ENCODE measurements around the gene COPS7A.

Gene COPS7A

DNA sequence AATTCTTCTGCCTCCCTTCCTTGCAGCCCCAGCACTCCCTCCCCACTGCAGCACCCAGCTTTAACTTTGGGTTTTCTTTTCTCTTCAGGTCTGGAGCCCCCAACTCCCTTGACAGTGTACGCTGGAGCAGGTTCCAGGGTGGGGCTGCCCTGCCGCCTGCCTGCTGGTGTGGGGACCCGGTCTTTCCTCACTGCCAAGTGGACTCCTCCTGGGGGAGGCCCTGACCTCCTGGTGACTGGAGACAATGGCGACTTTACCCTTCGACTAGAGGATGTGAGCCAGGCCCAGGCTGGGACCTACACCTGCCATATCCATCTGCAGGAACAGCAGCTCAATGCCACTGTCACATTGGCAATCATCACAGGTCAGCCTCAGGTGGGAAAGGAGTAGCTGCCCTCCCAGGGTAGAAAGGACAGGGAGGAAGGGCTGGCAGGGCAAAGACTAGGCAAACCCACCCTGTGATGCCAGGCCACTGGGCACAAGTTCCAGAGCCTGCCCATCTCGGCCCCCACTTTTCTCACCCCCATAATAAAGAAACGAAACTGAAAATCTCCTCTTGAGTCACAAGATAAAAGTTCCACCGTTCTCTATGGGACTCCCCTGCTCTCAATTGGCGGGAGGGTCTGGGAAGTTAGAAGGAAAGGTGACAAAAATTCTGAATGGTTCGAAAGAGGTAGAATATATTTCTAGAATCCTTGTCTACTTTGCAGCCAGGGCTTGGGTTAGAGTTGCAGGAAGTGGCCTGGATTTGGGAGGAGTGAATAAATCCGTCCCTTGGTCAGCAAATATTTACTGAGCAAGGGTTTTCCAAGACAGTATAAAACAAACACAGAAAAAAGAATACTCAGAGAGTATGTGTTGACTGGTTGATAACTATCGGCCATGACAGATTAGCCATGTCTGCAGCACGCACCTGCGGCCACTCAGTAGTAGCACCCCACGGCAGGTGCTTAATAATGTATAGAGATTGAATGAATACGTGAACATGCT lies 51.6 kb downstream of the COPS7A start:
- no peak overlapping the region for H3K4ac ChIP-seq (ENCODE audit: low read depth in 1 of 2, low read length in 2 of 2)
- H3K27me3 ChIP-seq (ENCODE audit: control insufficient read depth in 1 of 2, insufficient read depth in 1 of 2, low read length in 2 of 2): peaks cover 29 to 33% of the 10 kb centered on the region in 2 experiments
- H2BK12ac ChIP-seq (ENCODE audit: low read length in 2 of 2): no peak overlapping the region
- no peak overlapping the region for H2BK5ac ChIP-seq (ENCODE audit: low read depth, low read length, poor library complexity, severe bottlenecking)
- peaks cover 24% of the 10 kb centered on the region for H3K4me1 ChIP-seq (ENCODE audit: control insufficient read depth, insufficient read depth, low read depth, low read length)
- H3K18ac ChIP-seq (ENCODE audit: low read depth in 1 of 2, low read length in 2 of 2): no peak overlapping the region
- H3K23ac ChIP-seq (ENCODE audit: low read length in 2 of 2): no peak overlapping the region
- H3K36me3 ChIP-seq (ENCODE audit: control insufficient read depth in 1 of 2, insufficient read depth in 2 of 2, low read depth in 1 of 2, low read length in 2 of 2): peaks cover 12 to 34% of the 10 kb centered on the region in 2 experiments
- no peak overlapping the region for H4K8ac ChIP-seq (ENCODE audit: low read length)
- no peak overlapping the region for H4K91ac ChIP-seq (ENCODE audit: low read length)
- WGBS: 90% methylated on average over 15 of the region's 16 CpGs
- H2AK5ac ChIP-seq (ENCODE audit: low read length, severe bottlenecking): no peak overlapping the region
- no peak overlapping the region for H3K14ac ChIP-seq (ENCODE audit: low read length in 2 of 2)
- H2BK120ac ChIP-seq (ENCODE audit: low read depth, low read length): no peak overlapping the region
- no peaks in the 10 kb centered on the region for H3K79me1 ChIP-seq (replicated peaks; ENCODE audit: low read length, poor library complexity, severe bottlenecking)
- no peak overlapping the region for H3K4me3 ChIP-seq (ENCODE audit: insufficient read depth in 1 of 2, low read depth in 1 of 2, low read length in 2 of 2)
- H3K4me2 ChIP-seq (ENCODE audit: low read length, poor library complexity, severe bottlenecking): no peak overlapping the region
- H2BK15ac ChIP-seq (ENCODE audit: low read depth, poor library complexity, severe bottlenecking): no peak overlapping the region
- H2AFZ ChIP-seq (ENCODE audit: low read depth, low read length): no peak overlapping the region
- no peak overlapping the region for H3K27ac ChIP-seq (ENCODE audit: low read length, poor library complexity, severe bottlenecking)
- DNase-seq: no peak
- H3K9me3 ChIP-seq (ENCODE audit: control insufficient read depth, low read length): no peaks in the 10 kb centered on the region
- H3K9ac ChIP-seq (ENCODE audit: low read length): no peak overlapping the region

DNA sequence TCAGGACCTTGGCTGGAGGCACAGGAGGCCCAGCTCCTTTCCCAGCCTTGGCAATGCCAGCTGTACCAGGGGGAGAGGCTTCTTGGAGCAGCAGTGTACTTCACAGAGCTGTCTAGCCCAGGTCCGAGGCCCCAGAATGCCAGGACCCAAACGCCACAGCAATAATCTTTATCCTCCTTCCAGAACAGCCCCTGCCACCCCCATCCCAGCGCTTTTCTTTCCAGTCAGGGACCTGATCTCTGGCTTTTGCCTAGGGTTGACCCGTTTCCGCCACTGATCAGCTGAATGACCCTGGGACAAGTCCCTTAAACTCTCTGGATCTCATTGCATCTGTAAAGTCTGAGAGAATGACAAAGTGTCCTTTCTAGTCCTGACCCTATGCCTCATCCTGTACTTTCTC lies 53.5 kb downstream of the COPS7A start:
- no peaks in the 10 kb centered on the region for H3K9me3 ChIP-seq (ENCODE audit: control insufficient read depth, low read length)
- no peak overlapping the region for H3K23ac ChIP-seq (ENCODE audit: low read length in 2 of 2)
- peaks cover 20% of the 10 kb centered on the region for H3K4me1 ChIP-seq (ENCODE audit: control insufficient read depth, insufficient read depth, low read depth, low read length)
- DNase-seq: no peak
- peaks cover 0 to 16% of the 10 kb centered on the region in 2 experiments for H3K36me3 ChIP-seq (ENCODE audit: control insufficient read depth in 1 of 2, insufficient read depth in 2 of 2, low read depth in 1 of 2, low read length in 2 of 2)
- no peak overlapping the region for H3K4me3 ChIP-seq (ENCODE audit: insufficient read depth in 1 of 2, low read depth in 1 of 2, low read length in 2 of 2)
- H3K18ac ChIP-seq (ENCODE audit: low read depth in 1 of 2, low read length in 2 of 2): no peak overlapping the region
- no peak overlapping the region for H2BK5ac ChIP-seq (ENCODE audit: low read depth, low read length, poor library complexity, severe bottlenecking)
- no peak overlapping the region for H4K91ac ChIP-seq (ENCODE audit: low read length)
- no peak overlapping the region for H3K14ac ChIP-seq (ENCODE audit: low read length in 2 of 2)
- no peak overlapping the region for H2BK12ac ChIP-seq (ENCODE audit: low read length in 2 of 2)
- H3K4ac ChIP-seq (ENCODE audit: low read depth in 1 of 2, low read length in 2 of 2): peak overlapping the region in 1 of 2 experiments; percentile 7
- WGBS: 99% methylated on average over 5 of the region's 5 CpGs
- H2AFZ ChIP-seq (ENCODE audit: low read depth, low read length): no peak overlapping the region
- no peak overlapping the region for H4K8ac ChIP-seq (ENCODE audit: low read length)
- H2BK15ac ChIP-seq (ENCODE audit: low read depth, poor library complexity, severe bottlenecking): peak overlapping the region; percentile 13
- H3K27me3 ChIP-seq (ENCODE audit: control insufficient read depth in 1 of 2, insufficient read depth in 1 of 2, low read length in 2 of 2): peaks cover 29 to 33% of the 10 kb centered on the region in 2 experiments
- no peak overlapping the region for H2AK5ac ChIP-seq (ENCODE audit: low read length, severe bottlenecking)
- no peak overlapping the region for H3K4me2 ChIP-seq (ENCODE audit: low read length, poor library complexity, severe bottlenecking)
- H3K27ac ChIP-seq (ENCODE audit: low read length, poor library complexity, severe bottlenecking): no peak overlapping the region
- H3K79me1 ChIP-seq (replicated peaks; ENCODE audit: low read length, poor library complexity, severe bottlenecking): no peaks in the 10 kb centered on the region
- no peak overlapping the region for H2BK120ac ChIP-seq (ENCODE audit: low read depth, low read length)
- peak overlapping the region; percentile 78 for H3K9ac ChIP-seq (ENCODE audit: low read length)

DNA sequence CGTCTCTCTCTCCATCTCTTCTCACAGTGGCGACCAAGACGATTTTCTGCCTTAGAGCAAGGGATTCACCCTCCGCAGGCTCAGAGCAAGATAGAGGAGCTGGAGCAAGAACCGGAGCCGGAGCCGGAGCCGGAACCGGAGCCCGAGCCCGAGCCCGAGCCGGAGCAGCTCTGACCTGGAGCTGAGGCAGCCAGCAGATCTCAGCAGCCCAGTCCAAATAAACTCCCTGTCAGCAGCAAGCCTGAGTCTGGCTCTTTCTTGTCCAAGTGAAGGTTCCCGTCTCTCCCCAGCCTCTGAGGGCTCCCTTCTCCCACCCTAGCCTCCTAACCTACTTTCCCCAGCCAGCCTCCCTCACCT lies 54.3 kb downstream of the COPS7A start:
- no peak overlapping the region for H2AK5ac ChIP-seq (ENCODE audit: low read length, severe bottlenecking)
- H3K4me3 ChIP-seq (ENCODE audit: insufficient read depth in 1 of 2, low read depth in 1 of 2, low read length in 2 of 2): peak overlapping the region in 1 of 2 experiments; percentile 78
- H2BK15ac ChIP-seq (ENCODE audit: low read depth, poor library complexity, severe bottlenecking): no peak overlapping the region
- H3K79me1 ChIP-seq (replicated peaks; ENCODE audit: low read length, poor library complexity, severe bottlenecking): no peaks in the 10 kb centered on the region
- 24% methylated on average over 14 of the region's 14 CpGs for WGBS
- H3K27ac ChIP-seq (ENCODE audit: low read length, poor library complexity, severe bottlenecking): peak overlapping the region; percentile 17
- H3K9me3 ChIP-seq (ENCODE audit: control insufficient read depth, low read length): no peaks in the 10 kb centered on the region
- peak overlapping the region; percentile 93 for H3K4me2 ChIP-seq (ENCODE audit: low read length, poor library complexity, severe bottlenecking)
- no peak overlapping the region for H3K23ac ChIP-seq (ENCODE audit: low read length in 2 of 2)
- H3K14ac ChIP-seq (ENCODE audit: low read length in 2 of 2): no peak overlapping the region
- H2BK12ac ChIP-seq (ENCODE audit: low read length in 2 of 2): peak overlapping the region in 1 of 2 experiments; percentile 70
- H3K27me3 ChIP-seq (ENCODE audit: control insufficient read depth in 1 of 2, insufficient read depth in 1 of 2, low read length in 2 of 2): peaks cover 22 to 29% of the 10 kb centered on the region in 2 experiments
- peak; percentile 61 for DNase-seq
- no peak overlapping the region for H2BK5ac ChIP-seq (ENCODE audit: low read depth, low read length, poor library complexity, severe bottlenecking)
- H3K4me1 ChIP-seq (ENCODE audit: control insufficient read depth, insufficient read depth, low read depth, low read length): peaks cover 19% of the 10 kb centered on the region
- H3K18ac ChIP-seq (ENCODE audit: low read depth in 1 of 2, low read length in 2 of 2): peak overlapping the region; percentile 11 to 59
- H2BK120ac ChIP-seq (ENCODE audit: low read depth, low read length): no peak overlapping the region
- peak overlapping the region; percentile 78 for H3K9ac ChIP-seq (ENCODE audit: low read length)
- H2AFZ ChIP-seq (ENCODE audit: low read depth, low read length): no peak overlapping the region
- H4K91ac ChIP-seq (ENCODE audit: low read length): no peak overlapping the region
- H3K36me3 ChIP-seq (ENCODE audit: control insufficient read depth in 1 of 2, insufficient read depth in 2 of 2, low read depth in 1 of 2, low read length in 2 of 2): peaks cover 0 to 13% of the 10 kb centered on the region in 2 experiments
- peak overlapping the region in 1 of 2 experiments; percentile 65 for H3K4ac ChIP-seq (ENCODE audit: low read depth in 1 of 2, low read length in 2 of 2)
- H4K8ac ChIP-seq (ENCODE audit: low read length): peak overlapping the region; percentile 12
